Regular cardiac myocyte (primary cell): ENCODE data around the gene PAWR. TPM values are rescaled to one million over a fixed set of nuclear protein-coding genes. Genes with fewer than 3 reads are reported as not detected.

Experiments used
- total RNA-seq: library from RNA; depleted of rRNA; stranded (reverse); fragments of >200 nt; gene quantifications from 2 replicates; pipeline ENCODE4 v1.2.3, GENCODE V29; 2014

Gene PAWR, protein sequence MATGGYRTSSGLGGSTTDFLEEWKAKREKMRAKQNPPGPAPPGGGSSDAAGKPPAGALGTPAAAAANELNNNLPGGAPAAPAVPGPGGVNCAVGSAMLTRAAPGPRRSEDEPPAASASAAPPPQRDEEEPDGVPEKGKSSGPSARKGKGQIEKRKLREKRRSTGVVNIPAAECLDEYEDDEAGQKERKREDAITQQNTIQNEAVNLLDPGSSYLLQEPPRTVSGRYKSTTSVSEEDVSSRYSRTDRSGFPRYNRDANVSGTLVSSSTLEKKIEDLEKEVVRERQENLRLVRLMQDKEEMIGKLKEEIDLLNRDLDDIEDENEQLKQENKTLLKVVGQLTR
- 33.2 and 57.5 TPM in 2 replicates for total RNA-seq

DNA sequence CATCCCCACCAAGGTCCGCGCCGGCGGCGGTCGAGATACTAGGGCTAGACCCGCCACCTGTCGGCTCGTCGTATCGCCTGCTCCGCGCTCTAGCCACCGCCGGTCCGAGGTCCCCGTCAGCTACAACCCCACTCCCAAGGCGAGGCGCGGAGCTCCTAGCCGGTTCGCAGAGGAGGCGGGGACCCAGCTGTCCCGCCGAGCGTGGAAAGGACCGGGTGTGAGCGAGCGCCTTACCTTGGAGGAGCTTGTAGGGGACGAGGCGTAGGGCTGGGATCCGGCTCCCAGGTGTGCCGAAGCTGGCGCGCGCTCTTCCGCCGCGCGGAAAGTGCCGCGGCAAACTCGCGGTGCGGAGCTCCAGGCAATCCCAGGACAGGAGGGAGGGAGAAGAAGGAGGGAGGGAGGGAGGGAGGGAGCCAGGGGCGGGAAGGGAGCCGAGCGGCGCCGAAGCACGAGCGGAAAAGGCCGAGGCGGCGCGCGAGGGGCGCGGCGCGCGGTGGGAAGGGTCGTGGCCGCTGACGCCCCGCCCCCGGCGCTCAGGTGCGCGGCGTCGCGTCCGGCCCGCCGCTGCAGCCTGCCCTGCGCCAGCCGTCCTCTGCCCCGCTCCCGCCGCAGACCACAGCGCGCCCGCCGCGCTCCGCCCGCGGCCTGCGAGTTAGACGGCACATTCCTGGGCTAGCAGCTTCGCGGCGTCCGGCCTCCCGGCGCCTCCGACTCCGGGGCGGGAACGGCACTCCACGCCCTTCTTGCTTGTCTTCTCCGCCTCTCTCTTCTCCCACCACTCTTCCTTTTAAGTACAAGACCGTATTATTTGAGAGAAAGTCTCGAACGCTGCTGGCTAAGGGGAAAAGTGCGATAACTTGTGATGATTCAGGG is at the start of gene PAWR:
TSS of gene PAWR (minus strand) at position 327 of the 873 bp plus-strand sequence. CDS start 720 bp downstream, outside the sequence.

Other genes starting within 250 kb of the PAWR start
- gene PPP1R12A, start 244.1 kb upstream of the PAWR start, total RNA-seq = 147 and 155 TPM in 2 replicates